ENCODE results near the gene PDE4D. TPM values are rescaled to one million over a fixed set of nuclear protein-coding genes. Genes with fewer than 3 reads are reported as not detected.
A peak's percentile ranks its signal among the peaks of the same experiment; 100 is the strongest.

Gene PDE4D
- total RNA-seq, 1 donor from 2014 or later: 30.2 TPM

- no peak for ATAC-seq (ENCODE audit: poor library complexity)
- no peak for DNase-seq
- intact Hi-C loops (cut with DNase I): no loop called here
Observed at GRCh38 chr5:59197911-59198310, 695.6 kb downstream of the PDE4D start.

GRCh38 chr5:59193616-59194319 is 699.8 kb downstream of the PDE4D start:
- ATAC-seq (ENCODE audit: poor library complexity): peak; percentile 47
- intact Hi-C loops (cut with DNase I): loop anchor here (5.0 kb wide), 2 partner anchors 174 to 469 kb away; no protein-coding TSS in a partner anchor
- no peak for DNase-seq

- no peak for ATAC-seq (ENCODE audit: poor library complexity)
- DNase-seq: no peak
Observed at GRCh38 chr5:59190746-59191145, 702.8 kb downstream of the PDE4D start.

GRCh38 chr5:59189472-59190244 is 703.9 kb downstream of the PDE4D start:
- intact Hi-C loops (cut with DNase I): loop anchor here (5.0 kb wide), 3 partner anchors 178 to 473 kb away; no protein-coding TSS in a partner anchor
- ATAC-seq (ENCODE audit: poor library complexity) (peak; percentile 49), DNase-seq (no peak)

More at GRCh38 chr5:59190746-59191145, 702.8 kb downstream of the PDE4D start:
- intact Hi-C loops (cut with DNase I): loop anchor here (5.0 kb wide), 2 partner anchors 177 to 472 kb away; no protein-coding TSS in a partner anchor

GRCh38 chr5:59188419-59189225 is 704.9 kb downstream of the PDE4D start:
- intact Hi-C loops (cut with DNase I): loop anchor here (5.0 kb wide), 1 partner anchor 194 kb away; no protein-coding TSS in a partner anchor
- DNase-seq (peak; percentile 84), ATAC-seq (ENCODE audit: poor library complexity) (peak; percentile 89)

DNA sequence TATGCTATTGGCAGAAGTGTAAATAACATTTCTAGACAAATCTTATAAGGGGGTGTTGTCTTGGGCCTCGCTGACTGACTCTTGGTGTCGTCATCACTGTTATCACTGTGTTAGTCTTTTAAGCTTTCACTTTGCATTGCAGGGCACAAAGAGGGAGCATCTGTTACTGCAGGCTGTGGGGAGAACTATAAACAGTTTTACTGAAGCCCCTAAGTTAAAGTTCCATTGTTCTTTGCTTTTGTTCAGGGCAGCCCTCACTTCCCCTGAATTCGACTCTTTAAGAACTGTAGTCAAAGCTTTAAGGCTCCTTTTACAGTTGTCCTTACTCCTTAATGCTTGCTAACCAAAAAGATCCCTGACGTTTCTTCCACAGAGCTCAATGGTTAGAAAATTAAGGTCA is 705.7 kb downstream of the PDE4D start:
- no peak for ATAC-seq (ENCODE audit: poor library complexity)
- no peak for DNase-seq
- intact Hi-C loops (cut with DNase I): loop anchor here (5.0 kb wide), 1 partner anchor 194 kb away; no protein-coding TSS in a partner anchor

DNA sequence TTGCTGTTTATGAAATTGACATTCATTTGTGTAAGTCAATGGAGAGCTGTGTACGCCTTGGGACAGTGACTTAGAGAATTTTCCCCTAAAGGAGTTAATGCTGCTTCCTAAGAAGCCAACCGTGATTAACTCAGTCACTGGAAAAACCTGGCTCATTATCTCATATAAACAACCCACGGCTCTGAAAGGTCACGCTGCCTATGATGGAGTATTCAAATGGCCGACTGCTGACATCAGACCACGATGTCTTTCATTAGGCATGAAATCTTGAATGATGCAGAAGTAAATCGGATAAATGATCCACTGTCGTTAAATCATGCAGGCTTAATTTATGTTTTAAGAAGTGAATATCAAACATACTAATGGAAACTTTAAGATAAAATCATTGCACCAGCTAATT is 706.9 kb downstream of the PDE4D start:
- no peak for DNase-seq
- intact Hi-C loops (cut with DNase I): loop anchor here (5.0 kb wide), 1 partner anchor 196 kb away; no protein-coding TSS in a partner anchor
- ATAC-seq (ENCODE audit: poor library complexity): peak; percentile 15

DNA sequence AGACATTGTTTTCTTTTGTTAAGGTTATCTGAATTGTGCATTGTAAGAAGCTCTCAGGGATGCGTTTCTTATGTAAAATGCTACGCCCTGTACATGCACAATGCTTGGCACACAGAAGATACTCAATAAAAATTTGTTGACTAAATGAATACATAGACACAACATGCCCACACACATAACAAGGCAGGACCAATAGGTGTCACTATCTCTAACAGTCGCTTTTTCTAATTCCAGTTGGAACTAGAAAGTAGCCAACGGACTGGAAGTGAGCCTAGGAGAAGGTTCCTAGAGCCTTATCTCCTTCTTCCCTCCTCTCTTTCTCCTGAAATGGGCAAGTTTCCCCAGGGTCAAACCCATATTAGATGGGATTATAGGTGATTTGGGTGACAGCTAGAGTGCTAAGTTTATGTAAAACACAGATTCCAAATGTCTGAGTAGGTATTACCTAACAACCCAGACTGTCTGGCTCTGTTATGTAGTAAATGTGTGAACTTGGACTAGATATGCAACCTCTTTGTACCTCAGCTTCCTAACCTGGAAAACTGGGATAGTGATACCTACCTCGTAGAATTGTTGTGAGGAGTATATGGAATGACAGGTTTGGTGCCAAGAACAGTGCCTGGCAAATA is 707.7 kb downstream of the PDE4D start:
- no peak for DNase-seq
- ATAC-seq (ENCODE audit: poor library complexity): no peak
- intact Hi-C loops (cut with DNase I): loop anchor here (5.0 kb wide), 1 partner anchor 196 kb away; no protein-coding TSS in a partner anchor

- DNase-seq: no peak
- intact Hi-C loops (cut with DNase I): loop anchor here (5.0 kb wide), 1 partner anchor 198 kb away; no protein-coding TSS in a partner anchor
- ATAC-seq (ENCODE audit: poor library complexity): no peak
Observed at GRCh38 chr5:59184769-59185168, 708.8 kb downstream of the PDE4D start.

- no peak for DNase-seq
- no peak for ATAC-seq (ENCODE audit: poor library complexity)
- intact Hi-C loops (cut with DNase I): no loop called here
Observed at GRCh38 chr5:59182760-59183159, 710.8 kb downstream of the PDE4D start.

DNA sequence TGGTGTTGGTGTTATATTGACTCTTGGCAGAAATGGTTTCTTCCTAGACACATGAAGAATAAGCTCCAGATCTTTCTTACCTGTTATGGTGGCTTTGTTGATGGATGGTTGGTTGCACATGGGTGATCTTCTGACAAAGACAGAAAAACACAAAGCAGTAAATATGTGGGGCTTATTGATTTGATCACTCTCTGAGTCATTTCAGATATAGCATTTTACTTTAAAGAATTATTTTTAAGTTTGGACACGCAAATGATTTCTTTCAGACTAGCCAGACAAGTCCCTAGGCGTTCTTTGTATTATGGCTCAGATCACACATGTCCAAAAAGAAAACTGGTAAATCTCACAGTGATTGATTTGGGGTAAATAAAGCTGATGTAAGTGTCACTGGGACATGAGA is 713.0 kb downstream of the PDE4D start:
- intact Hi-C loops (cut with DNase I): no loop called here
- ATAC-seq (ENCODE audit: poor library complexity) (no peak), DNase-seq (no peak)

DNA sequence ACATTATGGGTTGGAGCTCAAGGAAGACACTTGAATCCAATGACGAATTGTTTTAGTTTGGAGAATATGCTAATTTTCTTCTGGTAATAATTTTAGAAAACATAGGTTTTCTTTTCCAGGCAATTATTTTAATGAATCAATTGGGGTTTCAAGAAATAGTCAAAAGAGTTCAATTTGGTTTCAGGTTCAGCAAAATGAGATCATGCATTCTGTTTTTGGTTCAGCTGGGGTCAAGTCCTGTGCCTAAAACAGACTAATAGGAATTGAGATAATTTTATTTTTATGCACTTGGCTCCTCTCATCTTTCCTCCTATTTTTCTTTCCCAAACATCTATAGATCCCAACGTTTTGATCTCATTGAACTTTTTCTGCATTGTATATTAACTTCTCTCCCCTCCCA is 713.8 kb downstream of the PDE4D start:
- DNase-seq (no peak), ATAC-seq (ENCODE audit: poor library complexity) (no peak)
- intact Hi-C loops (cut with DNase I): loop anchor here (10.0 kb wide), 1 partner anchor 285 kb away; no protein-coding TSS in a partner anchor

DNA sequence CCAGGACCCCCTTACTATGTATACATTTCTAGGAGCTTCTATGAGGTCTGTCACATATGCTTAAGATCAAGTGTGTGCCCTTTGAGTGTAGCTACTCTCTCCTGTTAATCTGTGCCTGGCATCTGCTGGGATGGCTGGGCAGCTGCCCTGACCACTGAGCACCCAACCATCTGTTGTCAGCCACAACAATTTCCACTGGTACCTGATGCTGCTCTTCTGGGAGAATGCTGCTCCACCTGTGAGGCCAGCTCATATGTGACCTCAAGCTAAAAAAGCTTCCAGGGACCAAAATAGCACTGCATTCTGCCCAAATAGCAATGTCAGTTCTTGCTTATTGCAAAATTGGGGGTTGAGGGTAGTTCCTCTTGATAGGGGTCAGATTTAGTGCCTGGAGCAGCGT is 715.0 kb downstream of the PDE4D start:
- intact Hi-C loops (cut with DNase I): loop anchor here (10.0 kb wide), 1 partner anchor 284 kb away; no protein-coding TSS in a partner anchor
- DNase-seq (no peak), ATAC-seq (ENCODE audit: poor library complexity) (no peak)

- ATAC-seq (ENCODE audit: poor library complexity) (no peak), DNase-seq (no peak)
- intact Hi-C loops (cut with DNase I): loop anchor here (10.0 kb wide), 1 partner anchor 283 kb away; no protein-coding TSS in a partner anchor
Observed at GRCh38 chr5:59178071-59178470, 715.5 kb downstream of the PDE4D start.

- intact Hi-C loops (cut with DNase I): loop anchor here (10.0 kb wide), 1 partner anchor 283 kb away; no protein-coding TSS in a partner anchor
- ATAC-seq (ENCODE audit: poor library complexity) (no peak), DNase-seq (no peak)
Observed at GRCh38 chr5:59177644-59178043, 715.9 kb downstream of the PDE4D start.

GRCh38 chr5:59174248-59174844 is 719.2 kb downstream of the PDE4D start:
- ATAC-seq (ENCODE audit: poor library complexity): peak; percentile 87
- intact Hi-C loops (cut with DNase I): loop anchor here (5.0 to 10.0 kb wide), 2 partner anchors 137 to 280 kb away; no protein-coding TSS in a partner anchor
- no peak for DNase-seq

DNA sequence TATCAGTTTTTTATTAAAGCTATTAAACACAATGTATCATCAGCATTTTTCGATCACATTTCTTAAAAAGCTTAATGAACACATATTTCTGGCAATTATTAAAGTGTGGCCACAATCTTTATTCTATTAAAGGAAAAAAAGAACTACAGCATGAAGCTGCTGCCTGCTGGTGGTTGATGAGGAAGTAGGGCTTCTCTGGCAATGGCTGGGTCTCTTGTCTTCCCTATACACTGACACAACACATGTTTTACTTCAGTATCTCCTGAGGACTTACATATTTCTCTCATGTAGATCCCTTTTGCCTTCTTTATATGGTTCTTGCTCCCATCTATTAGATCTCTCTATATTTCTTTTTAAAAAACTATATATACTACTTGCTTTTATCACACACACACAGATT is 719.9 kb downstream of the PDE4D start:
- ATAC-seq (ENCODE audit: poor library complexity) (peak; percentile 51), DNase-seq (no peak)

More for the DNA sequence above, 719.9 kb downstream of the PDE4D start:
- intact Hi-C loops (cut with DNase I): loop anchor here (5.0 to 10.0 kb wide), 2 partner anchors 136 to 279 kb away; no protein-coding TSS in a partner anchor

Data from Right ventricle myocardium superior (tissue), 1 donor.